HCT116 (cell line): ENCODE measurements around the gene EMILIN2.

Experiments
- CEBPB ChIP-seq: IDR thresholded peaks from 2 replicates; pipeline ENCODE4 v1.6.1; 2012; ENCODE audit warnings: low read depth
- CTCF ChIP-seq, 3 experiments: fragments of 200-600 bp in 1 of 3; sonication (generic) in 1 of 3; IDR thresholded peaks in 2 of 3; conservative IDR thresholded peaks in 1 of 3; 2 replicates each; pipeline ENCODE4 v1.5.1; 2012 to 2017; ENCODE audit warnings: low read depth in 2 of 3, low read length in 2 of 3, antibody characterized with exemption in 1 of 3, borderline replicate concordance in 1 of 3, control low read depth in 1 of 3, mild to moderate bottlenecking in 1 of 3, mixed read lengths in 1 of 3, mixed run types in 1 of 3, moderate library complexity in 1 of 3; ENCODE audit not compliant: insufficient read depth in 1 of 3
- EZH2 ChIP-seq: fragments of 200-600 bp; sonication (generic); IDR thresholded peaks from 2 replicates; pipeline ENCODE4 v1.6.1; 2017; ENCODE audit warnings: antibody characterized with exemption, mixed run types
- JUND ChIP-seq: IDR thresholded peaks from 2 replicates; pipeline ENCODE4 v1.6.1; 2012
- POLR2A ChIP-seq: IDR thresholded peaks from 2 replicates; pipeline ENCODE4 v1.7.0; 2011; ENCODE audit warnings: borderline replicate concordance; ENCODE audit not compliant: insufficient read depth, insufficient read length; ENCODE audit errors: extremely low read depth
- POLR2AphosphoS5 ChIP-seq: IDR thresholded peaks from 2 replicates; pipeline ENCODE4 v1.6.1; 2011; ENCODE audit warnings: mild to moderate bottlenecking, low read depth, low read length, moderate library complexity
- RAD21 ChIP-seq: IDR thresholded peaks from 2 replicates; pipeline ENCODE4 v1.6.1; 2012; ENCODE audit warnings: low read depth, mild to moderate bottlenecking
- SIN3A ChIP-seq: IDR thresholded peaks from 2 replicates; pipeline ENCODE4 v1.6.1; 2012; ENCODE audit warnings: low read depth
- SP1 ChIP-seq: IDR thresholded peaks from 2 replicates; pipeline ENCODE4 v1.6.1; 2012; ENCODE audit warnings: low read depth
- ZBTB33 ChIP-seq: IDR thresholded peaks from 2 replicates; pipeline ENCODE4 v1.6.1; 2011; ENCODE audit warnings: mild to moderate bottlenecking, low read length, moderate library complexity; ENCODE audit not compliant: insufficient replicate concordance; ENCODE audit errors: extremely low read depth
- TF ChIP-seq, protein P1 (sequence below): IDR thresholded peaks from 2 replicates; pipeline ENCODE4 v1.6.1; 2012
- TF ChIP-seq, protein P2 (sequence below): IDR thresholded peaks from 2 replicates; pipeline ENCODE4 v1.6.1; 2012; ENCODE audit warnings: low read depth

DNA sequence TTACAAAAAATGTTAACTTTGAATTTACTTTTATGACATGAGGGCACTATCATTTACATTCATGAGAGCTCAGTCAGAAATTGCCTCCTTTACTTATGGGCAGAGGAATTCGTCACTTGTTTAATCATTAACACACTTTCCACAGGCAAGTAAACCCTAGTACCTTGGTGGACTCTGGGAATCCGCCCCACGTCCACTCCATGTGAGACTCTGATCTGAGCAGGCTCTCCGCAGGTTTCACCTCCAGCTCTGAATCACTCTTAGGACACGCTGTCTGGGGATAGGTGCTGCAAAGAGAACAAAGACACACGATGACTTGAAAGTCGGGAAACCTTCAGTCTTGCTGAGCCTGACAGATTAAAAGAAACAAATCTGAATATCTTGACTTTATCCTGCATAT is 92.5 kb downstream of the EMILIN2 start:
- no peak for TF ChIP-seq CTCF (IDR thresholded peaks at IDR 0.05 in 2 of 3, conservative IDR thresholded peaks at IDR 0.05 in 1 of 3; ENCODE audit: borderline replicate concordance in 1 of 3, insufficient read depth in 1 of 3, low read depth in 2 of 3, low read length in 2 of 3)
- TF ChIP-seq SIN3A = no peak
- no peak for TF ChIP-seq JUND
- no peak for TF ChIP-seq RAD21
- no peak for TF ChIP-seq SP1
- TF ChIP-seq, protein P1, sequence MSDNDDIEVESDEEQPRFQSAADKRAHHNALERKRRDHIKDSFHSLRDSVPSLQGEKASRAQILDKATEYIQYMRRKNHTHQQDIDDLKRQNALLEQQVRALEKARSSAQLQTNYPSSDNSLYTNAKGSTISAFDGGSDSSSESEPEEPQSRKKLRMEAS = no peak
- TF ChIP-seq, protein P2, sequence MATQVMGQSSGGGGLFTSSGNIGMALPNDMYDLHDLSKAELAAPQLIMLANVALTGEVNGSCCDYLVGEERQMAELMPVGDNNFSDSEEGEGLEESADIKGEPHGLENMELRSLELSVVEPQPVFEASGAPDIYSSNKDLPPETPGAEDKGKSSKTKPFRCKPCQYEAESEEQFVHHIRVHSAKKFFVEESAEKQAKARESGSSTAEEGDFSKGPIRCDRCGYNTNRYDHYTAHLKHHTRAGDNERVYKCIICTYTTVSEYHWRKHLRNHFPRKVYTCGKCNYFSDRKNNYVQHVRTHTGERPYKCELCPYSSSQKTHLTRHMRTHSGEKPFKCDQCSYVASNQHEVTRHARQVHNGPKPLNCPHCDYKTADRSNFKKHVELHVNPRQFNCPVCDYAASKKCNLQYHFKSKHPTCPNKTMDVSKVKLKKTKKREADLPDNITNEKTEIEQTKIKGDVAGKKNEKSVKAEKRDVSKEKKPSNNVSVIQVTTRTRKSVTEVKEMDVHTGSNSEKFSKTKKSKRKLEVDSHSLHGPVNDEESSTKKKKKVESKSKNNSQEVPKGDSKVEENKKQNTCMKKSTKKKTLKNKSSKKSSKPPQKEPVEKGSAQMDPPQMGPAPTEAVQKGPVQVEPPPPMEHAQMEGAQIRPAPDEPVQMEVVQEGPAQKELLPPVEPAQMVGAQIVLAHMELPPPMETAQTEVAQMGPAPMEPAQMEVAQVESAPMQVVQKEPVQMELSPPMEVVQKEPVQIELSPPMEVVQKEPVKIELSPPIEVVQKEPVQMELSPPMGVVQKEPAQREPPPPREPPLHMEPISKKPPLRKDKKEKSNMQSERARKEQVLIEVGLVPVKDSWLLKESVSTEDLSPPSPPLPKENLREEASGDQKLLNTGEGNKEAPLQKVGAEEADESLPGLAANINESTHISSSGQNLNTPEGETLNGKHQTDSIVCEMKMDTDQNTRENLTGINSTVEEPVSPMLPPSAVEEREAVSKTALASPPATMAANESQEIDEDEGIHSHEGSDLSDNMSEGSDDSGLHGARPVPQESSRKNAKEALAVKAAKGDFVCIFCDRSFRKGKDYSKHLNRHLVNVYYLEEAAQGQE = no peak
- no peak for TF ChIP-seq POLR2A
- no peak for TF ChIP-seq EZH2
- no peak for TF ChIP-seq POLR2AphosphoS5
- no peak for TF ChIP-seq ZBTB33
- no peak for TF ChIP-seq CEBPB
